ENCODE measurements around the gene DNAH10.

DNA sequence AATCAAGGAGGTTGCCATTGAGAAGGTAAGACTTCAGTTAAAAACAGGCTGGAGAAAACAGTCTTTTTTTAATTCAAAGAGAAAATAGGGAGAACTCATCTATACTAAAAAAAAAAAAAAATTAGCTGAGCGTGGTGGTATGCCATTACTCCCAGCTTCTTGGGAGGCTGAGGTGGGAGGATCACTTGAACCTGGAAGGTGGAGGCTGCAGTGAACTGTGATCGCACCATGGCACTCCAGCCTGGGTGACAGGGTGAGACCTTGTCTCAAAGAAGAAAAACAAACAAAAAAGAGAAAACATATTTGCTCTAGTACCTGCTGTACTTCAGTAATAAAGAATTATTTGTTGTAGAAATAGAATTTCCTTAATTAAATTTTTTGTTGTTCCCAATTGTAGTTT, 68.6 kb downstream of the DNAH10 start:
- TF ChIP-seq, protein P1, sequence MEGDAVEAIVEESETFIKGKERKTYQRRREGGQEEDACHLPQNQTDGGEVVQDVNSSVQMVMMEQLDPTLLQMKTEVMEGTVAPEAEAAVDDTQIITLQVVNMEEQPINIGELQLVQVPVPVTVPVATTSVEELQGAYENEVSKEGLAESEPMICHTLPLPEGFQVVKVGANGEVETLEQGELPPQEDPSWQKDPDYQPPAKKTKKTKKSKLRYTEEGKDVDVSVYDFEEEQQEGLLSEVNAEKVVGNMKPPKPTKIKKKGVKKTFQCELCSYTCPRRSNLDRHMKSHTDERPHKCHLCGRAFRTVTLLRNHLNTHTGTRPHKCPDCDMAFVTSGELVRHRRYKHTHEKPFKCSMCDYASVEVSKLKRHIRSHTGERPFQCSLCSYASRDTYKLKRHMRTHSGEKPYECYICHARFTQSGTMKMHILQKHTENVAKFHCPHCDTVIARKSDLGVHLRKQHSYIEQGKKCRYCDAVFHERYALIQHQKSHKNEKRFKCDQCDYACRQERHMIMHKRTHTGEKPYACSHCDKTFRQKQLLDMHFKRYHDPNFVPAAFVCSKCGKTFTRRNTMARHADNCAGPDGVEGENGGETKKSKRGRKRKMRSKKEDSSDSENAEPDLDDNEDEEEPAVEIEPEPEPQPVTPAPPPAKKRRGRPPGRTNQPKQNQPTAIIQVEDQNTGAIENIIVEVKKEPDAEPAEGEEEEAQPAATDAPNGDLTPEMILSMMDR (IDR thresholded peaks at IDR 0.05; ENCODE audit: insufficient read depth, low read depth, low read length), result no peak
- no peak for TF ChIP-seq EZH2 (IDR thresholded peaks at IDR 0.05; ENCODE audit: insufficient read depth, low read length)

Measured in astrocyte (in vitro differentiated cells and primary cell).